ENCODE data around the gene GREM1.

Gene GREM1

DNA sequence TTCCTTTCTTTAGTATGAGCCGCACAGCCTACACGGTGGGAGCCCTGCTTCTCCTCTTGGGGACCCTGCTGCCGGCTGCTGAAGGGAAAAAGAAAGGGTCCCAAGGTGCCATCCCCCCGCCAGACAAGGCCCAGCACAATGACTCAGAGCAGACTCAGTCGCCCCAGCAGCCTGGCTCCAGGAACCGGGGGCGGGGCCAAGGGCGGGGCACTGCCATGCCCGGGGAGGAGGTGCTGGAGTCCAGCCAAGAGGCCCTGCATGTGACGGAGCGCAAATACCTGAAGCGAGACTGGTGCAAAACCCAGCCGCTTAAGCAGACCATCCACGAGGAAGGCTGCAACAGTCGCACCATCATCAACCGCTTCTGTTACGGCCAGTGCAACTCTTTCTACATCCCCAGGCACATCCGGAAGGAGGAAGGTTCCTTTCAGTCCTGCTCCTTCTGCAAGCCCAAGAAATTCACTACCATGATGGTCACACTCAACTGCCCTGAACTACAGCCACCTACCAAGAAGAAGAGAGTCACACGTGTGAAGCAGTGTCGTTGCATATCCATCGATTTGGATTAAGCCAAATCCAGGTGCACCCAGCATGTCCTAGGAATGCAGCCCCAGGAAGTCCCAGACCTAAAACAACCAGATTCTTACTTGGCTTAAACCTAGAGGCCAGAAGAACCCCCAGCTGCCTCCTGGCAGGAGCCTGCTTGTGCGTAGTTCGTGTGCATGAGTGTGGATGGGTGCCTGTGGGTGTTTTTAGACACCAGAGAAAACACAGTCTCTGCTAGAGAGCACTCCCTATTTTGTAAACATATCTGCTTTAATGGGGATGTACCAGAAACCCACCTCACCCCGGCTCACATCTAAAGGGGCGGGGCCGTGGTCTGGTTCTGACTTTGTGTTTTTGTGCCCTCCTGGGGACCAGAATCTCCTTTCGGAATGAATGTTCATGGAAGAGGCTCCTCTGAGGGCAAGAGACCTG, 13.2 kb downstream of the GREM1 start:
- DNase-seq (ENCODE audit: low read depth in 3 of 3, low spot score in 1 of 3), result no peak

DNA sequence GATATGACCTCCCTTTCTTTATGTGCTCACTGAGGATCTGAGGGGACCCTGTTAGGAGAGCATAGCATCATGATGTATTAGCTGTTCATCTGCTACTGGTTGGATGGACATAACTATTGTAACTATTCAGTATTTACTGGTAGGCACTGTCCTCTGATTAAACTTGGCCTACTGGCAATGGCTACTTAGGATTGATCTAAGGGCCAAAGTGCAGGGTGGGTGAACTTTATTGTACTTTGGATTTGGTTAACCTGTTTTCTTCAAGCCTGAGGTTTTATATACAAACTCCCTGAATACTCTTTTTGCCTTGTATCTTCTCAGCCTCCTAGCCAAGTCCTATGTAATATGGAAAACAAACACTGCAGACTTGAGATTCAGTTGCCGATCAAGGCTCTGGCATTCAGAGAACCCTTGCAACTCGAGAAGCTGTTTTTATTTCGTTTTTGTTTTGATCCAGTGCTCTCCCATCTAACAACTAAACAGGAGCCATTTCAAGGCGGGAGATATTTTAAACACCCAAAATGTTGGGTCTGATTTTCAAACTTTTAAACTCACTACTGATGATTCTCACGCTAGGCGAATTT, 14.9 kb downstream of the GREM1 start:
- DNase-seq (ENCODE audit: low read depth in 3 of 3, low spot score in 1 of 3), result no peak

DNA sequence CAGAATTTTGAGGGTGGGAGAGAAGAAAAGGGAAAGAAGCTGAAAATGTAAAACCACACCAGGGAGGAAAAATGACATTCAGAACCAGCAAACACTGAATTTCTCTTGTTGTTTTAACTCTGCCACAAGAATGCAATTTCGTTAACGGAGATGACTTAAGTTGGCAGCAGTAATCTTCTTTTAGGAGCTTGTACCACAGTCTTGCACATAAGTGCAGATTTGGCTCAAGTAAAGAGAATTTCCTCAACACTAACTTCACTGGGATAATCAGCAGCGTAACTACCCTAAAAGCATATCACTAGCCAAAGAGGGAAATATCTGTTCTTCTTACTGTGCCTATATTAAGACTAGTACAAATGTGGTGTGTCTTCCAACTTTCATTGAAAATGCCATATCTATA, 15.5 kb downstream of the GREM1 start:
- DNase-seq (ENCODE audit: low read depth in 3 of 3, low spot score in 1 of 3), result no peak

DNA sequence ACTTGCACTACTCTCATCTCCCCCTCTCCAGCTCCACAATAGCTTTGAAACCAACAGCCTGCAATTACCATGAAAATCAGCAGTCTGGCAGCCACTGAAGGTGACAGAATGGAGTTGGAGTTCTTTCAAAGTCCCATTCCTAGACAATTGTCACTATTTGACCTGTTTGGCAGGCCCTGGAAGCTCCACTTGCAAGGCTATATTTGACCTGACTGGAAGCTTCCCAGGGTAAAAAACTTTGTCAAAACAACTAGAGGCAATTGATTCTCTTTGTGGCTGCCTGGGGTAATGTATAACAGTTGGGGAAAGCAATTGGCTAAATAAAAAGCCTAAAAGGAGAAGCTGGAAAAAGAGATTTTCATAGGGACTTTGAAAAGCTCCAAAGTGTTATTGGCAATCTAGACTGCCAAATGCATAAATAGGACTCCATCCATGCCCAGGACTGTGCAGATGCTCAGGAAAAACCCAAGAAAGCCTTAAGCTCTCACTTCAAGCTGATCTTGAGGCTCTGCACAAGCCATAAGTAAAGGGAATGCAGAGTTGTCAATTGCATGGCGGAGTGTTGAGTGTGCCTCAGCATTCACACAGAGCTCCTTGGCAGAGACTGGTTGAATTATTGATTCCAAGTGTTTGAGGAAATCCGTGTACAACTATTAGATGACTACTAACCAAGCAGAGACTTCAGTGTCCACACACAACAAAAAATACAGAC, 18.3 kb downstream of the GREM1 start:
- no peak for DNase-seq (ENCODE audit: low read depth in 3 of 3, low spot score in 1 of 3)

DNA sequence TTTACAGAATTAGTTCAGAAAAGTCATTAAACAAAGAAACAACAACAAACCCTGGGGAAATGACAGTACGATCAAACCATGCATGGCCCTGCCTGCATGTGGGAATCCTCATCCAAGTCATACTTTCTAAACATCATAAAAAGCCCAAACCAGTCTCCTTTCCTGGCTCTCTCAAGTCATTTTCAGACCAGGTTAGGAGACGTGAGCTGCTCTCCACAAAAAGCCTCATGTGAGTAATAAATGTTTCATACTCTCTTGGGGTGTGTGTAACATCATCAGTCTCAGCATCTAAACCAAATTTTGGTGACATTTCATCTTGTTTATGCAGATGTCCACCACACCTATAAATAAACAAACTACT, 18.9 kb downstream of the GREM1 start:
- no peak for DNase-seq (ENCODE audit: low read depth in 3 of 3, low spot score in 1 of 3)

DNA sequence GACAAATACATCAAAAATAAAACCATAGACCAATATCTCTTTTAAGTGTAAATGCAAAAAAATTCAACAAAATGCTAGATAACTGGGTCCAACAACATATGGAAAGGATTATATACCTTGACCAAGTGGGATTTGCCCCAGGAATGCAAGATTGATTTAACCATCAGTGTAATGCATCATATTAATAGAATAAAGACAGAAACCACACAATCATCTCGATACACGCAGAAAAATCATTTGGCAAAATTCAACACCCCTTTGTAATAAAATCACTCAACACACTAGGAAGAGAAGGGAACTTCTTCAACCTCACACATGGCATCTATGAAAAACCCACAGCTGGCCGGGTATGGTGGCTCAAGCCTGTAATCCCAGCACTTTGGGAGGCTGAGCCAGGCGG, 19.5 kb downstream of the GREM1 start:
- DNase-seq (ENCODE audit: low read depth in 3 of 3, low spot score in 1 of 3), result no peak

DNA sequence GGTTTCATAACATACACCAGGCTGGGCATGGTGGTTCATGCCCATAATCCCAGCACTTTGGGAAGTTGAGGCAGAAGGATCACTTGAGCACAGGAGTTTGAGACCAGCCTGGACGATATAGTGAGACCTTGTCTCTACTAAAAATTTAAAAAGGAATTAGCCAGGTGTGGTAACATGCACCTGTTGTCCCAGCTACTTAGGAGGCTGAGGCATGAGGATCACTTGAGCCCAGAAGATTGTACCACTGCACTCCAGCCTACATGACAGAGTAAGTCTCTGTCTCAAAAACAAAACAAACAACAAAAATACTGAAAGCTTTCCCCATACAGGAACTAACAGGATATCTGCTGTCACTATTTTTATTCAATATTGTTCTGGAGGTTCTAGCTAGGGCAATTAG, 20.9 kb downstream of the GREM1 start:
- no peak for DNase-seq (ENCODE audit: low read depth in 3 of 3, low spot score in 1 of 3)

DNA sequence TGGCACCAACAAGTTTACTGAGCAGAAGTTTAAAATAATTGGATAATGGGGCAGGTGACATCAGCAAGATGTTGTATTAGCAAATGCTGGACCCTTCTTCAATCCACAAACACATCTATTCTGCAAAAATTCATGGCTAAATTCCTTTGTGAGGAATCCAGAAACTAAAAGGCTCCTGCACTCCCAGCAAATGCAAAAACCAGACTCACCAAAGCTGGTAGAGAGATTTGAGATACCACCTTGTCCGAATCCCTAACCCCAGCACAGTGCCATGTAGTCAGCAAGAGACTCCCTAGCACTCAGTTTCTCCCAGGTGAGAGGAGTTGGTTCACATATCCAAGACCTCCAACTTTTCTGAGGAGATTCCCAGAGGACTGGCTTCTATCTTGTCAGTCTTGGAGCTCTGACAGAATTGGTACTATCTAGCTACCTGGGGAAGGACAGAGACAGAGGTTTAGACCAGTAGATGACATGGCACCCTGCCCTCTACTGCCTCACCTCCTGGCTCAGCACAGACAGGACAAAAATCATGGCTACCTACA, 21.8 kb downstream of the GREM1 start:
- no peak for DNase-seq (ENCODE audit: low read depth in 3 of 3, low spot score in 1 of 3)

DNA sequence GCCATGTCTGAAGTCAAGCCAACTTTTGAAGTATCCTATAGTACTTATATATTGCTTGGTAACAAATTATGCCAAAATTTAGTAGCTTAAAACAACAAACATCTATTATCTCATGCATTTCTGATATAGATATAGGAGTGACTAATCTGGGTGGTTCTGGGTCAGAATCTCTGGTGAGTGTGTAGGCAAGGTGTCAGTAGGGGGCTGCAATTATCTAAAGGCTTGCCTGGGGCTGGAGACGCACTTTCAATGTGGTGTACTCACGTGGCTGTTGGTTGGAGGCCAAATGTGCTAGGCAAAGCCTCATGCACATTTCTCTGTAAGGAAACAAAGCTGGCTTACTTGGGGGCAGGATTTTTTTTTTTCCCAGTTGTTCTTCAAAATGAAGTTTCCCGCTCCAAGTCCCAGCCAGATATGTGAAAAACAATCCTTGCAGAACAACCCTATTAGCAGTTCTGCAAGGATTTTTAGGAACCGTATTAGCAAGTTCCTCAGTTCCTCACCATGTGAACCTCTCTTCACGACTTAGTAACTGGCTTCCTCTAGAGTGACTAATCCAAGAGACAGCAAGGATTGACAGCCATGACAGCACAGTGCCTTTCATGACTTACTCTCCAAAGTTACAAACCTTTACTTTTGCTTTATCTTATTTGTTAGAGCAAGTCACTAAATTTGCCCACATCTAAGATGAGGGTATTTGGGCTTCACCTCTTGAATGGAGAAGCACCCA, 25.8 kb downstream of the GREM1 start:
- no peak for DNase-seq (ENCODE audit: low read depth in 3 of 3, low spot score in 1 of 3)

DNA sequence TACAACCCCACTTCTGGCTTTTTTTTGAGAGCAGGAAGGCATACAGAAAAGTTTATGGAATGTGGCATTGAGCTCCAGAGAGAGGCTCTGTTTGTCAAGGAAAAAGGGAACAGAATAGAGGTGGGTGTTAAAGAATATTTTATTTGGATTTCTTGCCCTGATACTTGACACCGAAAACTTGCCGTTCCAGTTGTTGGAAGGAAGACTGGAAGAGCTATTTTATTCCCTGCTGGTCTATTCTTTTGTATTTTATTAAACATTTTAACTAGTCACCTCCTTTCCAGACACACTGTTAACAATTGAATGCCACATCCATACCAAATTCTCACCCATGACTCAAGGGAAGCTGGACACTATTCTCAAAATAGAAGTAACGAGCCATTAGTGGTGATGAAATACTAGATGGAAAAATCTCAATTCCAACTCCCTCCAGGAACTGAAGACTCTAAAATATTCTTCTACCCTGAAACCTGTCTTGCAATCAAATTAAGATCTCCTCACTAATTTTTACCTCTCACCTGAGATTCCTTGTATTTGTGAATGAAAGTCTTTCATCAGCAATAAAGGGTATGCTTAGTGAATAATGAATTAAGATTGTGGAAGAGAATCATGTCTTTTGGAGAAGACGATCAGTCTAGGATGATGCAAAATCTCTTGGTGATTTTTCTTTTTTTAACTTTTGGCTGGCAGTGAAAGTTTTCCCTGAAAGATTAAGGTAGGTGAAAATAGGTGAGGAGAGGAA, 28.5 kb downstream of the GREM1 start:
- DNase-seq (ENCODE audit: low read depth in 3 of 3, low spot score in 1 of 3), result no peak

DNA sequence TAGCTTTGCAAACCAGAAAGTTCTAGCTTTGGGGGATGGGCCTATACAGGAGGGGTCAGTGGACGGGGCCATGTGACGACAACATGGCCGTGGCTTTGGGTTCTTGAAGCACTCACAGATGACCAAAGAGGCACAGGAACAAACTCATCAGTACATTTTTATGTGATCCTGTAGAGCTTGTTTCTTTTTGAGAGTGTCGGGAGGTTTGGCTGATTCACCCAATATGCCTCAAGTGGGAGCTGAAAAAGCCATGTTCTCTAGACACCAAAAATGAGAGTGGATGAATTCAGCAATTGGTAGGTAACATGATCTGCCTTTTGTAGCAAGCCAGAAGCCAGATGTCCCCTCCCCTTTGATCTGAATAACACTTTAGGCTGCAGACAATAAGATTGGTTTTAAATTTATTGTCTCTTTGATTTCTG, 30.1 kb downstream of the GREM1 start:
- DNase-seq (ENCODE audit: low read depth in 3 of 3, low spot score in 1 of 3), result no peak

DNA sequence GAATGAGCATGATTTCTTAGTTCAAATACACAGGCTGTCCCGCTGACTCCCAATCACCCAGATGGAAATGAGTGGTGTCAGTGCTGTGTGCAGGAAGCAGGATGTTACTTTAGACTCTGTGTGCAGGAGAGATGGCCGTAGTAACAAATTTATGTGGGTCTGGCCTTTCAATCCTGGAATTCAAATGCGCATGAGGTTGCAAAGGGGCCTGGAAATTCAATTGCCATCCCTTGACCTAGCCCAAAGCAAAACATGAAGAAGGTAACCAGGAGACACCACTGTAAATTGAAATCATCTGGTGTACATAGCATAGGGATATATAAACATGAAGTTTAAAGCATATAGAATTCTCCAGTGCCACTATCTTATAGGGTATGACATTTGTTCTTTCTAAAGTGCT, 33.2 kb downstream of the GREM1 start:
- DNase-seq (ENCODE audit: low read depth in 3 of 3, low spot score in 1 of 3), result no peak

DNA sequence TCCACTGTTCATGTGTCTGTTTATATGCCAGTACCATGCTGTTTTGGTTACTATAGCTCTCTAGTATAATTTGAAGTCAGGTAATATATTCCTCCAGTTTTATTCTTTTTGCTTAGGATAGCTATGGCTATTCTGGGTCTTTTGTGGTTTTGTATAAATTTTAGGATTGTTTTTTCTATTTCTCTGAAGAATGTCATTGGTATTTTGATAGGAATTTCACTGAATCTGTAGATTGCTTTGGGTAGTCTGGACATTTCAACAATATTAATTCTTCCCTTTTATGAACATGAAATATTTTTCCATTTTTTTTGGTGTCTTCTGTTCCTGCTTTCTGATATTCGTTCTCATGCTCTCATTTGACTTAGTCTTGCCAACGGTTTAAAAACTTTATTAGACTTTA, 39.6 kb downstream of the GREM1 start:
- DNase-seq (ENCODE audit: low read depth in 3 of 3, low spot score in 1 of 3), result no peak

DNA sequence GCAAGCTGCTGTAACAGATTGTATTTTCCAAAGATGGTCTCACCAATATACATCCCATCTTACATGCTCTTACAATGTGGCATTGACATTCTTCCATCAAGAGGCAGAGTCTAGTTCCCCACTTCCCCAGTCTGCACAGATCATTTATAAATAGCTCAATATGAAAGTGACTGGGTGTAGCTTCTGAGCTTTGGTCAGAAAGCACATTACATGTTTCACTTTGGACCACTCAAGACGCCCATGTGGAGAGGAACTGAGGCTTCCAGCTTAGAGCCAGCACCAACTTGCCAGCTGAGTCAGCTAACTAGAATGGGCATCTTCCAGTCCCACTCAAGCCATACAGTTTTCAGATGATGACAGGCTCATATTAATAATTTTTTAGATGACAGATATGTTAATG, 45.5 kb downstream of the GREM1 start:
- DNase-seq (ENCODE audit: low read depth in 3 of 3, low spot score in 1 of 3), result no peak

DNA sequence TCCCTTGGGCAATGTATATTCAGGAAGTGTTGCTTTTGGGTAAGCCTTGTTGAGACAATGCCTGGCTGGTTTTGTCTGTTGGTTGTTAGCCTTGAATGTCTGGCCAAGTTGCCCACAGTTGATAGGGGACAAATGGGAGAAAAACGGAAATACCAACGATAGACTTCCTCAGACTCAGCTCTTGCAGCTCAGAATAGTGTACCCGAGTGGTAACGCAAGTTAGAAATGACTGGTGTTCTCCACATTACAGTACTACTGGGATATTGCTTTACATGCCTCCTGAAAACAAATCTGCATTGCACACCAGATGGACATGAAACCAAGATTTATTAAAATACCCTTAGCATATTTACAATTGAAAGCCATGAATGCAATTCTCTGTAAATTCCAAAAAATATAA, 47.4 kb downstream of the GREM1 start:
- no peak for DNase-seq (ENCODE audit: low read depth in 3 of 3, low spot score in 1 of 3)

DNA sequence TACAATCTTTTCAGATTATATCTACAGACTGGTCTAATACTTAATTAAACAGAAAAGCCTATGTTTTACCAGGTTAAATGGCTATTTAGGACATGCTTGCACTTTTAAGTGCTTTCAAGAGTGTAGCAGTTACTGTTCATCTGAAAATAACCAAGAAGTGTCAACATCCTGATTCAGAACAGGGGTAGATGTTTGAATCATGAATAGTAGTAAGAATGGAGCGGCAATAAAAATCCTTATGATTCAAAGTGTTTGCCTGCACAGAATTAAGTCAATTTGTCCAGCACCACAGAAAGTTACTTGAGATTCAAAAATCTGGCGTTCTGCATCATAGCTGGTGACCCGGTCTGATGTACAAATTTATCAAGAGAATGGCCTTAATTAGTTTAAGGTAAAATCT, 48.3 kb downstream of the GREM1 start:
- no peak for DNase-seq (ENCODE audit: low read depth in 3 of 3, low spot score in 1 of 3)

DNA sequence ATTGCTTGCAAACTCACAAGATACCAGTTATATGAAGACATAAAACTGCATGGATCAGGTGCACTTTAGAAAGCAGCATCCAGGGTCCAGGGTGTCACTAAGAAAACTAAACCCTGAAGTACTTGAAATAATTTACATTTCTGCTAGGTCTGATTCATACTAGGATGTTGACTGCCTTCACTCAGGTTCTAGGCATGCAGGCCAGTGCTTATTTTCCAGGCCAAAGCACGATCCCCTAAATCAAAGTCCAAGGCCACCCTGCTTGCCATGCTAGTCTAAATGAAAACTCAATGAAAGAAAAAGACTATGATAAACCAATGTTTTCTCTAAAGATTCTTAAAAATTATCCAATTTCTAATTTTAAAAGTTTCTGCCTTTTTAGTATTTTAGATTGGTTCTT, 49.4 kb downstream of the GREM1 start:
- DNase-seq (ENCODE audit: low read depth in 3 of 3, low spot score in 1 of 3), result no peak

DNA sequence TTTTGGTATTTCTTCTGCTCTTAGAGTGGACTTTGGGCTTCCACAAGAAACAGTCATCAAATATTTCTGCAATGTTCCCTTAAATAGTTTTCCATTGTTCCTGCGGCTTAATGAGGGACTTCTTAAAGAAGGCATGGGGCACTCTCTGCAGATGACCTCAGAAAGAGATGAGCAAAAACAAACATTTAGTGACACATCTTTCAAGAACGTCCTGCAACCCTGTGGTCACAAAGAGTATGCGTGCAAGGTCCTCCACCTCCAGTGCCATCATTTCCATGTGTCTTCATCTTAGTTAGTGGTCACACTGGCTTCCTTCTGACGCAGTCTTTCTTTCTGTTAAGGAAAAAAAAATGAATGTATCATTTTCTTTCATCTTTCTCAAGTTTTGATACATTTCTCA, 56.2 kb downstream of the GREM1 start:
- DNase-seq (ENCODE audit: low read depth in 3 of 3, low spot score in 1 of 3), result no peak

DNA sequence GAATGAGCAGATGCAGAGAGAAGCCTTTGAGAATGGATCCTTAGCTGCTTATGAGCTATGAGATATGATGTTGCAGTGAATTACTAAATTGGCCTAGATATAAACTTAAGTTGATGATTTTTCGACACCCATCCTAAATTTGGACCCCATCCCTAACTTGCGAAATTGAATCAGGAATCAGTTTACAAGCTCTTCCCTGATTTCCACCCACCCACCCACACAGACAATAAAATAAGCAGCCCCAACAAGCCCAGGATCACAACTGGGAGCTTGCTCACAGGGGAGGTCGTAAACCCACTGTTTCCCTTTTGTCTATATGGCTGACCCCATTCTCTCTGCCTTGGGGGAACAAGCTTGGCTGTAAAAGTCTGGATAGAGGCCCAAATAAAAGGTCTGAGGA, 57.3 kb downstream of the GREM1 start:
- no peak for DNase-seq (ENCODE audit: low read depth in 3 of 3, low spot score in 1 of 3)

DNA sequence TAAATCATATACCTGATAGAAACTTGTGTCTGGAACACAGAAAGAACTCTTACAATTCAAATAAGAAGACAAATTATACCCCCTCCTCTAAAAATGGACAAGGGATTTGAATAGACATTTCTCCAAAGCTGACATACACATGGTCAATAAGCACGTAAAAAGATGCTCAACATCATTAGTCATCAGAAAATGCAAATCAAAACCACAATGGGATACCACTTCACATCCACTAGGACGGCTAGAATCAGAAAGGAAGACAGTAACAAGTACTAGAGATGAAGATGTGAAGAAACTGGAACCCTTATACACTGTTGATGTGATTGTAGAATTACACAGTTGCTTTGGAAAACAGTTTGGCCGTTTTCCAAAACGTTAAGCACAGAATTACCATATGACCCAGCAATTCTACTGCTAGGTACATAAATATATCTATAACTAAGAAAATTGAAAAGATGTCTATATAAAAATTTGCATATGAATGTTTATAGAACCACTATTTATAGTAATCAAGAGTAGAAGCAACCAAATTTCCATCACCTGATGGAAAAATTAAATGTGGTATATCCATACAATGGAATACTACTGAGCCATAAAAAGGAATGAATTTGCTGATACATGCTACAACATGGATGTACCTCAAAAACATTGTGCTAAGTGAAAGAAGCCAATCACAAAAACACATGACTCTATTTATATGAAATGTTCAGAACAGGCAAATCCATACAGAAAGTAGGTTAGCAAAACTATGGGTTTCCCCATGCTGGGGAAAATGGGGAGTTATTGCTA, 60.8 kb downstream of the GREM1 start:
- no peak for DNase-seq (ENCODE audit: low read depth in 3 of 3, low spot score in 1 of 3)
